Stomach (tissue), 9 donors: ENCODE measurements around the gene PCED1B. TPM values are rescaled to one million over a fixed set of nuclear protein-coding genes. Genes with fewer than 3 reads are reported as not detected.

ENCODE experiments used
- DNase-seq, 2 donors: peaks; one replicate each; pipeline versions ENCODE4 v3.0.0 to v3.0.0-alpha.2; 2013 to 2019
- H3K27ac ChIP-seq, 5 donors: fragments of 200-600 bp in 4 of 5; sonication (generic) in 4 of 5; one replicate each; pipeline ENCODE4 v1.5.1; 2013 to 2019; ENCODE audit warnings: mild to moderate bottlenecking in 1 of 5, moderate library complexity in 1 of 5
- H3K27me3 ChIP-seq, 3 donors: fragments of 200-600 bp; sonication (generic); one replicate each; pipeline ENCODE4 v1.5.1; 2017 to 2019; ENCODE audit warnings: mixed run types in 1 of 3
- H3K36me3 ChIP-seq, 4 donors: fragments of 200-600 bp; sonication (generic); 1 replicate in 3 of 4; 2 replicates in 1 of 4; pipeline ENCODE4 v1.5.1; 2016 to 2019
- H3K4me1 ChIP-seq, 4 donors: fragments of 200-600 bp; sonication (generic); one replicate each; pipeline ENCODE4 v1.5.1; 2016 to 2019
- H3K4me3 ChIP-seq, 4 donors: fragments of 200-600 bp; sonication (generic) in 3 of 4; one replicate each; pipeline ENCODE4 v1.5.1; 2016 to 2019; ENCODE audit warnings: mild to moderate bottlenecking in 1 of 4
- H3K9me3 ChIP-seq, 4 donors: fragments of 200-600 bp; sonication (generic); one replicate each; pipeline ENCODE4 v1.5.1; 2016 to 2019
- EP300 ChIP-seq: sonication (generic); formaldehyde crosslinking; IDR thresholded peaks from one replicate; pipeline ENCODE4 v1.6.1; 2017; ENCODE audit warnings: antibody characterized with exemption
- POLR2A ChIP-seq, 4 donors: fragments of 450-650 bp; IDR thresholded peaks; one replicate each; pipeline ENCODE4 v1.6.1; 2016; ENCODE audit warnings: antibody characterized with exemption in 4 of 4, control low read depth in 2 of 4, mild to moderate bottlenecking in 1 of 4, moderate library complexity in 1 of 4
- POLR2AphosphoS5 ChIP-seq, 3 donors: sonication (generic); formaldehyde crosslinking; IDR thresholded peaks; one replicate each; pipeline ENCODE4 v1.6.1; 2016; ENCODE audit warnings: antibody characterized with exemption in 3 of 3
- WGBS, 5 donors: extraction: QIAGEN DNeasy Blood & Tissue Kit in 3 of 5; methylation state at CpG; one replicate each; pipeline versions ENCODE4 v1.1.5 to v1.1.7; 2013 to 2018; 5-methylcytosine and 5-hydroxymethylcytosine counted together
- intact Hi-C: fragments of 100-400 bp; cut with DNase I; formaldehyde crosslinking; loops from one replicate; pipeline ENCODE4 v1.15.1; 2023; ENCODE audit warnings: low total_unique reads
- polyA plus RNA-seq, 3 donors: library from polyadenylated mRNA; stranded (reverse); fragments of 200-250 nt; gene quantifications; one replicate each; pipeline ENCODE4 v1.2.3, GENCODE V29; 2013
- total RNA-seq, 5 donors: library from RNA; depleted of rRNA; stranded (reverse); fragments of >200 nt; gene quantifications; one replicate each; pipeline versions ENCODE4 v1.1.0 to v1.2.3, GENCODE V29; 2014 to 2016
- TF ChIP-seq, protein P1 (sequence below), 7 experiments: fragments of 450-650 bp in 4 of 7; fragments of 200-600 bp in 3 of 7; sonication (generic) in 3 of 7; IDR thresholded peaks; one replicate each; pipeline ENCODE4 v1.5.1; 2016 to 2019; ENCODE audit warnings: antibody characterized with exemption in 7 of 7, control low read depth in 2 of 7, mild to moderate bottlenecking in 1 of 7
- donor health status: healthy with polysubstance abuse.
- donor health status: Bipolar disorder and iron deficiency.
- donor health status: healthy.

The PCED1B gene
- total and polyA plus RNA-seq, 8 donors: 0.73 to 7.6 (median 2.4) TPM; not detected in 1

DNA sequence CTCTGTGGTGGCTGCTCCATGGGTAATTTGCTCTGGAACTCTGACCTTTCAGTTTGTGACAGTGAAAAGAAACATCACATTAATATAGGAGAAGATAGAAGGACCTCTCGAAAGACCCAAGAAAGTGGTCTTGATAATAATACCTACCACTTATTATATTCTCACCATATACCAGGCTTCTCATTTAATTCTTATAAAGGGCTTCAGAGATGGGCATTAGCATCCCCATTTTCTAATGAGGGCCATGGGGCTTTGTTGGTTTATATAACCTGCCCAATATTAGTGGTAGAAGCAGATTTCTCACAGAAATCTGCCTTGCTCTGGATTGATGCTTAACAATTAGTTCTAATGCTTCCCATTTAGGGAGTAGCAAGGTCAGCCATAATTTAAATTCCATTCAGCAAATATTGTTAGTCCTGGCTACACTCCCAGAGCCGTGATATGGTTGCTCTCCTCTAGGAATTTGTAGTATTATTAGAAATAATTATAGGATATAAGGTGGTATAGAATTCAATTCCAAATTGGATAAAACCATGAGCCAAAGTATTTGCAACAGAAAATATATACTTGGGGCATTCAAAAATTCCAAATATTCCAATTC, 7.8 kb downstream of the PCED1B start:
- H3K27ac ChIP-seq: peak overlapping the region in 2 of 5 donors; percentile 9 to 64
- intact Hi-C loops: no loop called here
- no peaks in the 10 kb centered on the region for H3K27me3 ChIP-seq
- peaks cover 0 to 39% (median 12%) of the 10 kb centered on the region in 4 donors for H3K4me1 ChIP-seq
- H3K9me3 ChIP-seq: no peaks in the 10 kb centered on the region
- WGBS, 5 donors: 53 to 71% (median 59%) methylated on average over 2 of the region's 2 CpGs
- no peak for DNase-seq
- no peaks in the 10 kb centered on the region for H3K36me3 ChIP-seq
- H3K4me3 ChIP-seq: no peak overlapping the region
- TF ChIP-seq EP300 (no peak), POLR2AphosphoS5 (IDR thresholded peaks at IDR 0.05) (no peak), POLR2A (IDR thresholded peaks at IDR 0.05) (no peak)
- TF ChIP-seq, protein P1, sequence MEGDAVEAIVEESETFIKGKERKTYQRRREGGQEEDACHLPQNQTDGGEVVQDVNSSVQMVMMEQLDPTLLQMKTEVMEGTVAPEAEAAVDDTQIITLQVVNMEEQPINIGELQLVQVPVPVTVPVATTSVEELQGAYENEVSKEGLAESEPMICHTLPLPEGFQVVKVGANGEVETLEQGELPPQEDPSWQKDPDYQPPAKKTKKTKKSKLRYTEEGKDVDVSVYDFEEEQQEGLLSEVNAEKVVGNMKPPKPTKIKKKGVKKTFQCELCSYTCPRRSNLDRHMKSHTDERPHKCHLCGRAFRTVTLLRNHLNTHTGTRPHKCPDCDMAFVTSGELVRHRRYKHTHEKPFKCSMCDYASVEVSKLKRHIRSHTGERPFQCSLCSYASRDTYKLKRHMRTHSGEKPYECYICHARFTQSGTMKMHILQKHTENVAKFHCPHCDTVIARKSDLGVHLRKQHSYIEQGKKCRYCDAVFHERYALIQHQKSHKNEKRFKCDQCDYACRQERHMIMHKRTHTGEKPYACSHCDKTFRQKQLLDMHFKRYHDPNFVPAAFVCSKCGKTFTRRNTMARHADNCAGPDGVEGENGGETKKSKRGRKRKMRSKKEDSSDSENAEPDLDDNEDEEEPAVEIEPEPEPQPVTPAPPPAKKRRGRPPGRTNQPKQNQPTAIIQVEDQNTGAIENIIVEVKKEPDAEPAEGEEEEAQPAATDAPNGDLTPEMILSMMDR (IDR thresholded peaks at IDR 0.05): no peak

- Histone ChIP-seq H3K4me3 (no peak overlapping the region), H3K4me1 (peaks cover 0 to 33% (median 9%) of the 10 kb centered on the region in 4 donors), H3K27me3 (no peaks in the 10 kb centered on the region), H3K36me3 (no peaks in the 10 kb centered on the region), H3K27ac (peak overlapping the region in 3 of 5 donors; percentile 1 to 64 (median 28)), H3K9me3 (no peaks in the 10 kb centered on the region)
- WGBS, 5 donors: 37 to 52% (median 42%) methylated on average over 7 of the region's 7 CpGs
- peak in 1 of 2 donors; percentile 51 for DNase-seq
- peak in 2 of 3 donors; percentile 11 to 21 for TF ChIP-seq POLR2AphosphoS5 (IDR thresholded peaks at IDR 0.05)
- TF ChIP-seq, protein P1 (IDR thresholded peaks at IDR 0.05): no peak
- intact Hi-C loops: no loop called here
Measured at GRCh38 chr12:47088021-47088944, 8.9 kb downstream of the PCED1B start.

GRCh38 chr12:47091009-47091408, 11.6 kb downstream of the PCED1B start:
- Histone ChIP-seq H3K27ac (no peak overlapping the region), H3K9me3 (no peaks in the 10 kb centered on the region), H3K4me3 (no peak overlapping the region), H3K36me3 (no peaks in the 10 kb centered on the region), H3K27me3 (no peaks in the 10 kb centered on the region), H3K4me1 (peaks cover 0 to 11% (median 5%) of the 10 kb centered on the region in 4 donors)
- intact Hi-C loops: no loop called here
- 86 to 97% (median 91%) methylated on average over 2 of the region's 2 CpGs for WGBS, 5 donors
- DNase-seq: no peak
- TF ChIP-seq POLR2AphosphoS5 (IDR thresholded peaks at IDR 0.05): no peak
- TF ChIP-seq, protein P1 (IDR thresholded peaks at IDR 0.05): no peak
- TF ChIP-seq EP300: no peak
- TF ChIP-seq POLR2A (IDR thresholded peaks at IDR 0.05): no peak

GRCh38 chr12:47094804-47095203, 15.4 kb downstream of the PCED1B start:
- Histone ChIP-seq H3K36me3 (no peaks in the 10 kb centered on the region), H3K27me3 (no peaks in the 10 kb centered on the region), H3K4me1 (peaks cover 0 to 14% (median 7%) of the 10 kb centered on the region in 4 donors), H3K9me3 (no peaks in the 10 kb centered on the region), H3K4me3 (no peak overlapping the region), H3K27ac (no peak overlapping the region)
- WGBS, 5 donors: 82 to 95% (median 90%) methylated on average over 4 of the region's 4 CpGs
- TF ChIP-seq POLR2A (IDR thresholded peaks at IDR 0.05) (no peak), POLR2AphosphoS5 (IDR thresholded peaks at IDR 0.05) (no peak), EP300 (no peak)
- TF ChIP-seq, protein P1 (IDR thresholded peaks at IDR 0.05): no peak
- no peak for DNase-seq
- intact Hi-C loops: no loop called here
